ENCODE measurements around the gene FBXO41.
A peak's percentile ranks its signal among the peaks of the same experiment; 100 is the strongest.

FBXO41 gene, protein sequence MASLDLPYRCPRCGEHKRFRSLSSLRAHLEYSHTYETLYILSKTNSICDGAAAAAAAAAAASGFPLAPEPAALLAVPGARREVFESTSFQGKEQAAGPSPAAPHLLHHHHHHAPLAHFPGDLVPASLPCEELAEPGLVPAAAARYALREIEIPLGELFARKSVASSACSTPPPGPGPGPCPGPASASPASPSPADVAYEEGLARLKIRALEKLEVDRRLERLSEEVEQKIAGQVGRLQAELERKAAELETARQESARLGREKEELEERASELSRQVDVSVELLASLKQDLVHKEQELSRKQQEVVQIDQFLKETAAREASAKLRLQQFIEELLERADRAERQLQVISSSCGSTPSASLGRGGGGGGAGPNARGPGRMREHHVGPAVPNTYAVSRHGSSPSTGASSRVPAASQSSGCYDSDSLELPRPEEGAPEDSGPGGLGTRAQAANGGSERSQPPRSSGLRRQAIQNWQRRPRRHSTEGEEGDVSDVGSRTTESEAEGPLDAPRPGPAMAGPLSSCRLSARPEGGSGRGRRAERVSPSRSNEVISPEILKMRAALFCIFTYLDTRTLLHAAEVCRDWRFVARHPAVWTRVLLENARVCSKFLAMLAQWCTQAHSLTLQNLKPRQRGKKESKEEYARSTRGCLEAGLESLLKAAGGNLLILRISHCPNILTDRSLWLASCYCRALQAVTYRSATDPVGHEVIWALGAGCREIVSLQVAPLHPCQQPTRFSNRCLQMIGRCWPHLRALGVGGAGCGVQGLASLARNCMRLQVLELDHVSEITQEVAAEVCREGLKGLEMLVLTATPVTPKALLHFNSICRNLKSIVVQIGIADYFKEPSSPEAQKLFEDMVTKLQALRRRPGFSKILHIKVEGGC

DNA sequence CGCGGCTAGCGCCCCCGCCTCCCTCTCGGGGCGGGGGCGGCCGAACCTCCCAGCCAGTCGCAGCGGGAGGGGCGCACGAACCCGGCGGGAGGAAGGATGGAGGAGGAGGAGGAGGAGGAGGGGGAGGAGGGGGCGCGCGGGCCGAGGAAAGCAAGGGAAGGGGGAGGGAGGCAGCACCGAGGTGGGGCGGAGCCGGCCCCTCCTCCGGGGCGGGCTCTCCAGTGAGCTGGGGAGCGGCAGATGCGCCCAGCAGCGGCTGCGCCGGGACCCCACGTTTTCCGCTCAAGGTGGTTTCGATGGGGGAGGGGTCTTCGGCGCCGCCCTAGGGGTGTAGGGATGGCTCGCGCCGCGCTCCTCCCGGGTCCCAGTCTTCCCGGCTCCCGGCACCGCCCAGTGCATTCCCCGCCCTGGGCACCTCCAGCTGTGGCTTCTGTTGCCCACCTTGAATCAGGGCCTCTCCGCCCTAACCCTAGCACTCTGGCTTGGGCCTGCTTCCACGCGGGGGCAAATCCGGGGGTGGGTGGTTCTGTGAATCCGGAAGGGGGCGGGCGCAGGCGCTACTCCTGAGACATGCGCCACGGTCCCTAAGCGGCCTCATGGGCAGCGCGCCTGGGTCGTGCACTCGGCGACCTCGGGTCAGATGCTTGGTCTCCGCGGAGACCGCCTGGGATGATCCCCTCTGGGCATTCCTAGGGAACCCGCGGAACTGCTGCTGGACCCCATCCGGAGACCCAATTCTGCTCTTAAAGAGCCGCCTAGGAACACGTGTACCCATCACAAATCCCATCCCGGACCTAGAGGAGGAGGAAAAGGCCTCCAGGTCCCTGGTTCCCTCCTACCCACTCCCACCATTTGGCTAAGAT is at the start of gene FBXO41:
Gene FBXO41, minus strand, starts transcription at position 183 of the 863 bp plus-strand sequence. CDS start 14,848 bp downstream, outside the sequence.
- no peak for DNase-seq

DNA sequence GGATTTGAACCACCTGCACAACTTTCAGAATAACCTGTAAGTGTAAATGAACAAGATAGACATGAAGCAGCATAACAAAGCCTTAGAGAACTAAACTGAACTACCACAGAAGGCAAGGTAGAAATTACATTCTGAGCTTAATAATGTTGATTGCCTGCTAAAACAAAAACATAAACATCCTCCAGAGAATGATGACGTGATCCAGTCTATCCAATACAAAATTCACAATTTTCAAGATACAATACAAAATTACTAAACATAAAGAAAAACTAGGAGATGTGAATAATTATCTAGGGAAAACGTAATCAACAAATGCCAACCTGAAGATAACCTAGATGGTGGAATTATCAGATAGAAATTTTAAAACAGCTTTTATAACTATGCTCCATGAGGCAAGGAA is 49.8 kb upstream of the FBXO41 start:
- no peak for DNase-seq

DNA sequence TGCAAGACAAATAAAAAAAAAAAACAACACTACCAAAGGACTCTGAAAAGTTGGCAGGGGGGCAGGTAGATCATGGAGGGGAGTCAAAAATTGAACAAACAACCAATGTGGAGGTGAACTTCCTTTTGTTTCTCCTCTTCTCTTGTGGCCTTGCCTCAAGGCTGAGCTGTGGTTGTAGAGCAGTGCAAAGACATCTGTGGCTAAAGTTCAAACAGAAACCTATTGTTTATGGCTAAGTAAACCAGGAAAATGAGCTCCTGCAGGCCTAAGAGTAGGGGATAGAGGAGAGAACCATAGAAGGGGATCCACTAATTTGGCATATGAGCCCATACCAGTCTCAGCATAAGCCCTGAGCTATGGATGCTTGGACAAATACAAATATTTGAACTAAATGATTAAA is 49.3 kb upstream of the FBXO41 start:
- no peak for DNase-seq

DNA sequence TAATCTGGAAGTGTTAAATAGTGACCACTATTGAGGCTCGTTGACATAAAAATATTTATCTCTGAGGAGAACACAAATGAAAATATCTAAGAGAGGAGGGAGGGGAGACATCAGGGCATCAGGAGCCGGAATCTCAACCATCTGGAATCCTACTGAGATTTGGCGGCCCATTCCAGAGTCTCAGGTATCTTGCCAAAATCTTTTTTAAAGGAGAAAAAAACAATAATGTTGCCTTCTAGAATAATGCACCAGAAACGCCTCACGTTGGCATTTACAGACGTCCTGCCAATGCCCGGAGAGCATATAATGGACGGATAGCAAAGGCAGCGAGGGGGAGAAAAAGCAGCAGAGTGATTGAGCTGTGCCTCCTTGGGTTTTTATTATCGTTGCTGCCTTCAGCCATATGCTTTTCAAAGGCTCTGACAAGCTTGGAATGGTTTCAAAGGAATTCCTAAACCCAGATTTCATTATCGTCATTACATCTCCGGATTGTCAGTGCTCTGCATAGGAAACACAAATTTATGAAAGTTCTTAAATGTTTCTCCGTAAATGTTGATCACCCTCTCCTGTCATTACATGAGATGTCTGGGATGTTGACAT is 39.9 kb upstream of the FBXO41 start:
- no peak for DNase-seq

DNA sequence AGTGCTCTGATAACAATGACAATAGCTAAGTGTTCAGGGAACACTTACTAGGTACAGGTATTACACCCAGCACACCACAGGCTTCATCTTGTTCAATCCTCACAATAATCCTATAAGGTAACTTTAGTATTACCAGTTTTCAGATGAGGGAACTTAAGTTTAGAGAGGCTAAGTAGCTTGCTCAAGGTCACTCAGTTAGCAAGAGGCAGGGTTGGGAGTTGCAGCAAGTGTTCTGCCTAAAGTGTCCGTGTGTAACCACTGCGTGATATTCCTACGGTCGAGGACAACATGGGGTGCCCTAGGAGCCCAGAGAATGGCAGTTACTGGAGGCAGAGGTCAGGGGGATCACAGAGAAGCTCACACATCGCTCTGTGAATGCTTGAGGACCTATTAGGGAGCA is 39.3 kb upstream of the FBXO41 start:
- no peak for DNase-seq

DNA sequence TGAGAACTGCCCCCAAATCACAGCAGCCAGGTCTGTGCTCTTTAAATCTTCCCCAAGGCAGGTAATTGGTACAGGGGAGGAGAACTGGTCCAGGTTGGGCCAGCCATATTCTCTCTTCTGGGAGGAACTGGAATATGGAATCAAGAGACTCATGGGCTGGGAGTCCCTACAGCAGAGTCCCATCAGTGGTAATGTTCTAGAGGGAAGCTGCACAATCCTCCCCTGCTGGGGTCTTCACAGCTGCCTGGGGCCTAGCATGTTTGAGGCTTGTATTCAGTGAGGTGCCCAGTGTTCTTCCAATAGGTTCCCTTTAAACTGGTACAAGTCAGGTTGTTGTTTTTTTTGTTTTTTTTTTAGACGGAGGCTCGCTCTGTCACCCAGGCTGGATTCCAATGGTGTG is 30.2 kb upstream of the FBXO41 start:
- DNase-seq: no peak

DNA sequence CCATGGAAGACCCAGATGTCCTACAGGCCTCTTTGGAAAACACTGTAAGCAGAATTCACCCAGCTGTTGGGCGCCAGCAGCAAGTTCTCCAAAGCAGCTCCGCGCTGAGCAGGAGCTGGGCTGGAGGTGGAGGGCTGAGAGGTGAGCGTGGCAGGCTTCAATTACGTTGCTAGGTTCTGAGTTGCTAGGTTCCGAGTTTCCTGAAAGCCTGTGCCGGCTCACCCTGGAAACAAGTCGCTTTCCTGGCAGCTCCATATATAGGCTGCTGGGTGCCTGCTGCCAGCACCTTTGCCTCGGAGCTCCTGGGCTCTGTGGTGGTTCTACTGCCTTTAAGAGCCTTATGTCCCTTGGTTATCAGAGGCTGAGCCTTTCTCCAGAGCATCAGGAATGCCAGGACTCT is 23.4 kb upstream of the FBXO41 start:
- peak; percentile 22 for DNase-seq

DNA sequence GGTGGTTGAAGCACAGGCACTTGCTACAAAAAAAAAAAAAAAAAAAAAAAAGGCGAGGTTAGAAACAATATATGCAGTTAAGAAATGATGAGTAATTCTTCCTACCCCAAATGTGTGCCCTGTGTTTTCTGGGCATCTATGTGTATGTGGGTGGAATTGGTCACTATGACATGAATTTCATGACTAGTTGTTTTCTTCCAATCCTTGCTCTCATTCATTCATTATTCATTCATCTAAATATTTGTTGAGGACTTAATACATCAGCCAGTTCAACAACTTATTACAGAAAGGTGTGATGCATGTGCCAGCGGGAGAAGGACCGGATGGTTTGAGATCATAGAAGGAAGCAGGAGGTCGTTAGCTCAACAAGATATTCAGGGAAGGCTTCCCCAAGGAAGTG is 17.4 kb upstream of the FBXO41 start:
- DNase-seq: no peak

DNA sequence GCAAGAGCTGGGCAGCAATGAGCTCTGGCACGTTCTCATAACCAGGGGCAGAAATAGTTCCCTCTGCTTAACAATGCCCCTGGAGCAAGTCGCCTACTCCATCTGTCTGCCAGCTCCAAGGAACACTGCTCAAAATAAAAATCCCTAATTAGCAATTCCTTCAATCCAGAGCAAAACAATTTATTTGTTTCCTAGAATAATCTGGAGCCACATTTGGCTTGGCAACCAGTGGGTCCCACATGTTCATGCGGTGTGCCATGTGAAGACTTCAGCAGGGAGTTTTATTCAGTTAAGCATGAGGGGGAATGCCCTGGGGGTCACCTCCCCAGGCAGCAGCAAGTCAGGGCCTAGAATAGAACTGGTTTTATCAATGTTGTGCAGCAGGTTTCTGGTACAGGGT is 16.6 kb upstream of the FBXO41 start:
- DNase-seq: no peak

DNA sequence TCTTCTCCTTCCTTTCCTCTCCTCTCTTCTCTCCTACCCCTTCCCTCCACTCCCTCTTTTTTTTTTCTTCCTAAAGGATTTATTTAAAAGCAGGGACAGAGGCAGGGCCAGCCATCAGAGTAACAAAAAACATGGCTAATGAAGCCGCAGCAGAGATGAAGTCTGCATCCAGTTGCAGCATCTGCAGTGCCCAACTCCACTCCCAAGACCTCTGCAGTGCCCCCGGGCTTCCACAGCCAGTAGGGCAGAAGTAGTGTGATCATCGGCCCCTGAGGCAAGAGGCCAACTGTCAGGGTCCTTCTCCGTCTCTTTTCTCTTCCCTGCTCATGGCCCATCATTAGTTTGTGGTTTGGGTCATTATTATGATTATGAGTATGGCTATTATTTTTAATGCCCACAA is 13.3 kb upstream of the FBXO41 start:
- DNase-seq: no peak

DNA sequence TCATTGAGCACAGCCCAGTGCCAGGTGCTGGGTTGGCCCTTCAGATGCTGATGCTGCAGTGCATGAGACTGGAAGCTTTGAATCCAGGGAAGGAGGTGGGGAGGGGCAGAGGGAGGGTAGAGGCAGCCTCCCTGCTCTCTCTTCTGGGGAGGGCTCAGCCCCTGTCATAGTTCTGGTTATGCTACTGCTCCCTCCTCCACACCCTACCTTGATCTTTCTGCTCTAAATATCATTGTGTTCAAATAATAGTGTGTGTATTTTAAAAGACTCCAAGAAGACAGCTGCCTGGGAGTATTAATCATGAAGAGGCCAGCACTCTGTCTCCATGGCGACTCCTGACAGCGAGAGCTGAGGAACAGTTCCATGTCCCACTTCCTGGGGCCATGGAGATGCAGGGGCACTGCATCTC is 12.9 kb upstream of the FBXO41 start:
- no peak for DNase-seq

DNA sequence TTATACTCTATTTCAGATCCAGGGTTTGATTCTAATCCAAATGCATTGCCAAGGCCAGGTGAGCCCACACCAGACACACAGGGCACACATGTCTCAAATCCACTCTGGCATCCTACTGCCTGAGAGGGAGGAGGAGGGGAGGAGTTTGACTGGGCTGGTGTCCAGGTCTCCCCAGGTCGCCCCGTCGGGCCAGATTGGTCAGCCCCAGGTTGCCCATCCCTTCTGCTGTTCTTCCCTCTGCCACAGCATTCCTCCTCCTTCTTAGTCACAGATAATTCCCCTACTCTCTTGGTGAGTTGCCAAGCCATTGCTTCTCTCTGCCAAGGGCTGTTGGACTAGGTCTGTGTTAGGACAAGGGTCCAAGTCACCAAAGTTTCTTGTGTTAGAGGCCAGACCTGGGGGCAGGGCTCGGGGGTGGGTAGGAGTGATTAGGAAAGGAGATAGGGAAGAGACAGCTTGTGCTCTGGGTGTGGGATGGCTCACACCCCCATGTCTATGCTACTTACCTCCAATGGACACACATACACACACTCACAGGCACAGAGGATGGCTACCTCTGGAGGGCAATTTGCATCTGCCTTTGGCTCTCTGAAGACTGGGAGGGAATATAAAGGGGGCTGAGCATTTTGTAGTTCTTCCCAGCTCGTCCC is 11.6 kb upstream of the FBXO41 start:
- no peak for DNase-seq

DNA sequence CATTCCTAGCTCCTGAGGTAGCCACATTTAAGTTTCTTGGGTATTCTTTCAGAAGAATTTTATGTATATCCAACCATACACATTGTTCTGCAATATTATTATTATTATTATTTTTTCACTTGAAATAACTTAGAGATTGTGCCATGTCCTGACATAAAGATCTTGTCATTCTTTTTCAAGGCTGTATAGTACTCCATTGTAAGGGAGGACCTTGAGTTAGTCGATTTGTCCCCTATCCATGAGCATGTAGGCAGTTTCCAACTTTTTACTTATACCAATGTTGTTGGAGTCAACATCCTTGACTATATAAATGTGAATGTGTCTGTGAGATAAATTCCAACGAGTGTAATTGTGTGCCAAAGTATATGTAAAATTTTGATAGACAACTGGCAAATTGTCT is 10.0 kb upstream of the FBXO41 start:
- DNase-seq: no peak

DNA sequence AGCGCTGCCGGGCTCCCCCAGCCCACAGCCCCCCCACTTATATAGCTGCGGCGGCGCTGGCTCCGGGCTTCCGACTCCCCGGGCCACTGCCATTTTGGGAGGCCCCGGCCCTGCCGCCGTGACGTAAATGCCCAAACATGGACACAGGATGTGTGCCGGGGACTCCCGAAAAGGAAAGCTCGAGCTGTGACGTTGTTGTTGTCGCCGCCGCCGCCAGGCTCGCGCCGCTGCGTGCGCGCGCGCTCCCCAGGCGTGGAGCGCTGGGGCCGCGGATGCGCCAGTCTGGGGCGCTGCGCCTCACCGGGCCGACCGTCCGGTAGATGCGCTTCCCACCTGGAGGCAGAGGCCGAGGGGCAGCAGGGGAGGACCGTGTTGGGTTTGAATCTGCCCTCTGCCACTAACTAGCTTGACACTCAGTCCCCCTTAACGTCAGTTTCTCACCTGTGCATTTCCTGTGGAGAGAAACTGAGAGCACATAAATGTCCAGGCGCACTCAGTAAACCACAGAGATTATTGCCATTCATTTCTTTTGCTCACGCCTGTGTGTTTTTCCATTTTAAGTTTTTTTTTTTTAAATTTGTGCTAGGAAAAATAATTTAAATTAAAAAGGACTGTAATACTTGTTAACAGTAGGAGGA is 9.4 kb upstream of the FBXO41 start, which contains the start of gene EGR4:
Gene EGR4, minus strand, starts transcription at position 15 of the 638 bp plus-strand sequence. CDS start 231 bp downstream, outside the sequence.
- DNase-seq: peak; percentile 77

DNA sequence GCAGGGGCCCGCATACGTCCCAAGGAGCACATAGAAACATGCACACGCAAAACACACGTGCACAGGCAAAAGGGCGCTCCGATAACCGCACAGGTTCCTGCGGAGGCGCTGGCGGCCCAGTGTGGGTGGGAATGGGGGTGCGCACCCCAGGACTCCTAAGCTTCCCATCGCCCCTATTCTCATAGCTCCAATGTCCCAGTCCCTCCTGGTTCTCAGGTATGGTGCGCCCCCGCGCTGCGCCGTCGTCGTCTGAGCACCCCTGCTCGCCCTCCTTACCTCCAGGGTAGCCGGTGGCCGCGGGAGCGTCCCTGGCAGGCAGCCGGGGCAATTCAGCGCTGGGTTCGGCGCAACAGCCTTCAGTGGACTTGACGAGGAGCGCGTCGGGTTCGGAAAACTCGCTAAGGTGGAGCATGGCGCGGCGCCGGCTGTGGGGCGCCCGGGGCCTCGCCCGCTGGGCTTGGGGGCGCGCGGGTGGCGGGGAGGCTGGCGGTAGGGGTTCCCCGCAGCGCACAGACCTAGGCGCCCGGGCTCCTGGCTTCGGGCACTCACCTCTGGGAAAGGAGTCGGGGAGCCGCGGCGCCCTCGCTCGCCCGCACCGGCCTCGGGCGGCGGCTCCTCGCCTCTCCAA is 8.7 kb upstream of the FBXO41 start:
- no peak for DNase-seq

DNA sequence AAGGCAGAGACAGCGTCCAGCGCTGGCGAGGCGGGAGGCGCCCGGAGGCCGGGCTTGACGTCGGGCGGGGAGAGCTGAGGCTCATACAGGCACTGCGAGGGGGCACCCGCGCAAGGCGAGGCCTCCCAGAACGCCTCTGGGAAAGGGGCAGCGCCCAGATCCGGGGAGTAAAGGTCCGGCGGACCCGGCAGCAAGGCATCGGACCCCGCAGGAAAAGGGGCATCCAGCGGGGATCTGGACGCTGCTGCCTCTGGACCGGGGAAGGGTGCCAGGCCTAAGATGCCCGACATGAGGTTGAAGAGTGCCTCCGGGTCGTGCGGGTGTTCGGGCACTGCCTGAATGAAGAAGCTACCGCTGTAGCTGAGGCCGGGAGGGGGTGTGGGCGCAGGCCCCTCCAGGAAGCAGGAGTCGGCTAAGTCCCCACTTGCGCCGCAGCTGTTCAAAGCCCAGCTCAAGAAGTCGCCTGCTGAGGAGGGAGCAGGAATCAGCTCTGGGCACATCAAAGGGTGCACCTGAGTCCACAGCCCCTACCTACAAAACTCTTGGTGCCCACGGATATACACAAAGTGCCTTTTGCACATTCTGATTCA is 8.1 kb upstream of the FBXO41 start:
- no peak for DNase-seq

DNA sequence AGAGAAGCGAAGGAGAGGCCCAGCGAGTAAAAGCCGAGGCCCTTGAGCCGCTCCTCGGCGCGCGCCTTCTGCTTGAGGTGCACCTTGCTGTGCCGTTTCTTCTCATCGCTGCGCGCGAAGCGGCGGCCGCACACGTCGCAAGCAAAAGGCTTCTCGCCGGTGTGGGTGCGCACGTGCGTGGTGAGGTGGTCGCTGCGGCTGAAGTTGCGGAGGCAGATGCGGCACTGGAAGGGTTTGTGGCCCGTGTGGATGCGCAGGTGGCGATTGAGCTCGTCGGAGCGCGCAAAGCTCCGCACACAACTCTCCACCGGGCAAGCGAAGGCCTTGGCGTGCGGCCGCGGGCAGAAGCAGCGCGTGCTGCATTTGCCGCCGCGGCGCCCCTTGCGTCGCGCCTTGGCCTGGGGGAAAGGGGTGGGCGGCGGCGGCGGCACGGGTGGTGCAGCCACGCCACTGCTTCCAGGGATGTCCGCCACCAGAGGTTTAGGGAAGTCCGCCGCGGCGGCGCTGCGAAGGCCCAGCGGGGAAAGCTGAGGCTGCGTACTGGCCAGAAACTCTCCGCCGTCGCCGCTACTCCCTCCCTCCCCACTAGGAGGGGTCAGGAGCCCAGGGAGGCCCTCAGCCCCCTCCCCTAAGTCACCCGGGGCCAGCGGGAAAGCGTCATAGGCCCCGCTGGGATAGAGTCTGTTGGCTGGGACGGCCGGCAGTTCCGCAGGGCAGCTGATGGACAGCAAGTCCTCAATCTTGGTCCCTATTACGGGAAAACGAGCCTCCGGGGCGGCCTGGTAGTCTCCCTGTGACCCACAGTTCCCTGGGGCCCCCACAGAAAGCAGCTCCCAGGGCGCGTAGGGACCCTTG is 7.4 kb upstream of the FBXO41 start:
- no peak for DNase-seq

DNA sequence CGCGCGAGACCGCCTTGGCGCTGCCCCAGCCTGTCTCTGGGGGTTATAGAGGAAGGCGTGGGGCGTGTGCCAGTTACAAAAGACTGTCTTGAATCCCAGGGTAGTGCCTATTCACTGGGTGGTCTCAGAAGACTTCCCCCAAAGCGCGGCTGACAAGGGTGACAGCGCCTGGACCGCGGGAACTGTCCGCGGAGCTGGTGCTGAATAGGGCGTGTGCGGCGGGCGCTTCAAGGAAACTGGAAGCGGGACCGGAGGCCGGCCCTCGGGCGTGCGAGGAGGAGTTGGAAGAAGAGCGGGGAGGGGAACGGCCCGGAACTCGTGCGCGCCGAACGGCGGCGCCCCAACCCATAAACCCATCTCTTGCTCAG is 6.8 kb upstream of the FBXO41 start:
- no peak for DNase-seq

DNA sequence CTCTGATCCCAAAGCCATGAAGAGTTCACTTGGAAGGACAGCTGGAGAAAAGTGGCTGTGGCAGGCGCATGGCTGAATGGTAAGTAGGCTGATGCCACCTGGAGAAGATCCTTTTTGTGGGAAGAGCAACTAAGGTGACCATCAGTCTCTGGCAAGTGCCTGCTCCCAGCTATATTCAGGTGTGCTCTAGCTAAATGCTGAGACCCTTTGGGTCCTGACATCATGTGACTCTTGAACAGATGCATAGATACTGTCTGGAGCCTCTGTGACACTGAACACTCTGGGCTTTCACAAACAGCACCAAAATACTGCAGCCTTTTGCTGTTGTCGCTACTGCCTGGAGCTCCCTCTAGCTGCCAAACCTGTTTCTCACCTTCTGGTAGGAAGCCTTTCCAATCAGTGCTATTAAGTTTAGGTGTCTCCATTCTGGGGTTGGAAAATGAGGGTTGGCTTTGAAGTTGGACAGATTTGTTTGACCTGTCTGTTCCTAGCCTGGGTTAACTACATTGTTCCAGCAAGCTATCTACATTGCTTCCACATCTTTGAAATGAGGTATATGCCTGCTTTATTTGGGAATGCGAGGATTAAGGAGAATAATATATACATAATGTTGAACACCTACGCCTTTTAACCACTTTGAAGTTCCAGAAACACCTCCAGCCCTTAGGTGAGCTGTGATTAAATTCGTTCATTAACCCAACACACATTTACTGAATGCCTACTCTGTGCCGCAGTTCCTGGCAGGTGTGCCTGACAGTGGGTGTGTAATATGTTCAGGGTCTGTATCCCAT is 6.0 kb upstream of the FBXO41 start:
- DNase-seq: no peak
